SK-N-MC (cell line): Measurements from ENCODE around the gene MLANA.

ENCODE experiments used
- DNase-seq: peaks from one replicate; pipeline ENCODE4 v3.0.0-alpha.2; 2011; ENCODE audit warnings: low read depth, low spot score
- H3K27ac ChIP-seq: fragments of 200-600 bp; sonication (generic); 2 replicates; pipeline ENCODE4 v1.5.1; 2016; ENCODE audit warnings: mixed run types
- H3K36me3 ChIP-seq: fragments of 200-600 bp; sonication (generic); 2 replicates; pipeline ENCODE4 v1.6.1; 2017; ENCODE audit warnings: antibody characterized with exemption, low read length, mixed read lengths; ENCODE audit not compliant: insufficient read depth
- H3K4me3 ChIP-seq: fragments of 200-600 bp; sonication (generic); 2 replicates; pipeline ENCODE4 v1.5.1; 2016
- H3K9ac ChIP-seq: fragments of 200-600 bp; sonication (generic); 2 replicates; pipeline ENCODE4 v1.8.0; 2017; ENCODE audit warnings: mixed run types, mixed read lengths; ENCODE audit not compliant: insufficient read length
- H3K9me3 ChIP-seq: fragments of 200-600 bp; sonication (generic); 2 replicates; pipeline ENCODE4 v1.6.1; 2017; ENCODE audit warnings: low read depth, mild to moderate bottlenecking, antibody characterized with exemption, low read length, moderate library complexity, mixed read lengths
- EZH2 ChIP-seq: fragments of 200-600 bp; sonication (generic); IDR thresholded peaks from one replicate; pipeline ENCODE4 v1.6.1; 2017; ENCODE audit warnings: antibody characterized with exemption
- FOXP2 ChIP-seq: optimal IDR thresholded peaks from 2 replicates; pipeline ENCODE3; 2011; ENCODE audit warnings: mild to moderate bottlenecking, moderate library complexity; ENCODE audit not compliant: insufficient read depth; ENCODE audit errors: extremely low read length, control extremely low read depth
- POLR2AphosphoS5 ChIP-seq: IDR thresholded peaks from 2 replicates; pipeline ENCODE4 v1.6.1; 2012; ENCODE audit warnings: mild to moderate bottlenecking, low read depth, low read length, borderline replicate concordance

The MLANA gene

GRCh38 chr9:5902377-5902776 lies 11.7 kb downstream of the MLANA start:
- DNase-seq, result no peak
- no peak for TF ChIP-seq FOXP2
- no peak for TF ChIP-seq EZH2
- TF ChIP-seq POLR2AphosphoS5, result no peak
- Histone ChIP-seq H3K4me3 (no peak overlapping the region), H3K9ac (no peak overlapping the region), H3K27ac (no peak overlapping the region), H3K9me3 (no peaks in the 10 kb centered on the region), H3K36me3 (no peaks in the 10 kb centered on the region)

DNA sequence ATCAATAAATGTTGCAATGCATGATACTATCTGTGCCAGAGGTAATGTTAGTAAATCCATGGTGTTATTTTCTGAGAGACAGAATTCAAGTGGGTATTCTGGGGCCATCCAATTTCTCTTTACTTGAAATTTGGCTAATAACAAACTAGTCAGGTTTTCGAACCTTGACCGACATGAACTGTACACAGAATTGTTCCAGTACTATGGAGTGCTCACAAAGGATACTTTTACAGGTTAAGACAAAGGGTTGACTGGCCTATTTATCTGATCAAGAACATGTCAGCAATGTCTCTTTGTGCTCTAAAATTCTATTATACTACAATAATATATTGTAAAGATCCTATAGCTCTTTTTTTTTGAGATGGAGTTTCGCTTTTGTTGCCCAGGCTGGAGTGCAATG lies 18.2 kb downstream of the MLANA start:
- Histone ChIP-seq H3K27ac (no peak overlapping the region), H3K9ac (no peak overlapping the region), H3K9me3 (no peaks in the 10 kb centered on the region), H3K36me3 (no peaks in the 10 kb centered on the region), H3K4me3 (no peak overlapping the region)
- DNase-seq, result no peak
- TF ChIP-seq EZH2 (no peak), FOXP2 (no peak), POLR2AphosphoS5 (no peak)

DNA sequence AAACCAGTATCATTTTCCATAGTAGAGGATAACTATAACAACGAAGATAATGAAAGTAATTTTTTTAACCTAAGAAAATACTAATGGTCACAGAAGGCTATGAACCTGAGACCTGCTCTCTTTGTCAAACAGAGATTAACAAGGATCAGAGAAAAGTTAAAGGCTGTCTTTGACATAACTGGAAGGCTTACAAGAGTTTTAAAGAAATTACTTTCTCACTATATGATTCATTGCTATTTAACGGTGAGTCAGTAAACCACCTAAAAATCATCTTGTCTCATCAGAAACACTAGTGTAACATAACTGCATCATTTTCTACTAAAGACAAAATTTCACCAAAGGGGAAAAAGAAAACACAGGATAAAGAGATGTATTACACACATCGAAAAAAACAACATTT lies 19.3 kb downstream of the MLANA start:
- no peak for DNase-seq
- no peak overlapping the region for H3K27ac ChIP-seq
- no peak overlapping the region for H3K9ac ChIP-seq
- H3K36me3 ChIP-seq, result no peaks in the 10 kb centered on the region
- no peak for TF ChIP-seq FOXP2
- TF ChIP-seq POLR2AphosphoS5, result no peak
- TF ChIP-seq EZH2, result no peak
- H3K9me3 ChIP-seq, result no peaks in the 10 kb centered on the region
- no peak overlapping the region for H3K4me3 ChIP-seq

DNA sequence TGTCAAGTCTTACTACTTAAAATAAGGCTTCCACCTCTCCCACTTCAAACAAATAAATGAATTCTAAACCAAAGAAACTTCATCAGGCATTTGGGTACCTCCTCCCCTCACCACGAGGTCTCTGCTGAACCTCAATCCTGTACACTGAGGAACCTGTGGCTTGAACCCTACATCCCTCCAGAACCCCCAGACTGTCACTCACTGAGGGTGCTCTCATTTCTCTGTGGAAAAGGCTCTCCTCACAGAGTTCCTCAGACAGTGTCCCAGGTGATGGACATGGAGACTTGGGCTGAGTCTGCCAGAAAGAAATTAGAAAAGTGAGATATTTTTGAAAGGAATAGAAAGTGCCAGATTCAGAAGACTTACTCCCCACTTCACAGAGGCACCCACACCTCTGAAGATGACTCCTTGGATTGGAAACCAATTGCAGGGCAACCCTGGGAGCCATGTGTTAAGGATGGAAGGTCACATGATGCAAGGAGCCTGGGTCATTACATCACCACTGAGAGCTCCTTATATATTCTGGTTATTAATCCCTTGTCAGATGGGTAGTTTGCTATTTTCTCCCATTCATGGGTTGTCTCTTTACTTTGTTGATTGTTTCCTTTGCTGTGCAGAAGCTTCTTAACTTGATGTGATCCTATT lies 19.8 kb downstream of the MLANA start:
- DNase-seq, result no peak
- Histone ChIP-seq H3K9ac (no peak overlapping the region), H3K9me3 (no peaks in the 10 kb centered on the region), H3K27ac (no peak overlapping the region), H3K4me3 (no peak overlapping the region), H3K36me3 (no peaks in the 10 kb centered on the region)
- TF ChIP-seq POLR2AphosphoS5 (no peak), FOXP2 (no peak), EZH2 (no peak)

DNA sequence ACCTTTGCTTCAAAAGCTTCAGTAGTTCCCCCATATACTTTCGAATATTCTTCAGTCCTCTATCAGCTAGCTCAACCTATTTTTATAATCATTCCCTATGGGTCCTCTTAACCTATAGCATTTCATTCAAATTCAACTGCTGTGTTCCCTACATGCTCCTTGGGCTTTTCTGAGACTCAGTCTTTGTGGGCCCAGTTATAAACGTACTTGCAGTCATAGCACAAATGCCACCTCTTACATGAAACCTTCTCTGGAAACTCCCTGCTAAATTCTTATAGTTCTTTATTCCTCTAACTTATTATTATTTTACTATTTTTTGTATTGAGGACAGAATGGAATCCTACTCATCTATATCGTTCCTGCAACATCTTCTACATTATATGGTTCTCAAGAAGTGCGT lies 24.7 kb downstream of the MLANA start:
- Histone ChIP-seq H3K27ac (no peak overlapping the region), H3K9me3 (no peaks in the 10 kb centered on the region), H3K4me3 (no peak overlapping the region), H3K36me3 (no peaks in the 10 kb centered on the region), H3K9ac (no peak overlapping the region)
- no peak for DNase-seq
- TF ChIP-seq EZH2 (no peak), FOXP2 (no peak), POLR2AphosphoS5 (no peak)

GRCh38 chr9:5917273-5917672 lies 26.6 kb downstream of the MLANA start:
- Histone ChIP-seq H3K4me3 (no peak overlapping the region), H3K9me3 (no peaks in the 10 kb centered on the region), H3K27ac (no peak overlapping the region), H3K9ac (no peak overlapping the region), H3K36me3 (peaks cover 2% of the 10 kb centered on the region; the same call in 1 of the 2 replicates)
- DNase-seq, result no peak
- TF ChIP-seq EZH2 (no peak), POLR2AphosphoS5 (no peak), FOXP2 (no peak)

- Histone ChIP-seq H3K27ac (no peak overlapping the region), H3K9me3 (no peaks in the 10 kb centered on the region), H3K4me3 (no peak overlapping the region), H3K9ac (no peak overlapping the region), H3K36me3 (peaks cover 6% of the 10 kb centered on the region; the same call in 1 of the 2 replicates)
- TF ChIP-seq POLR2AphosphoS5, result no peak
- no peak for TF ChIP-seq EZH2
- no peak for TF ChIP-seq FOXP2
- DNase-seq, result no peak
Measured at GRCh38 chr9:5917888-5918287, 27.2 kb downstream of the MLANA start.

GRCh38 chr9:5918460-5918859 lies 27.8 kb downstream of the MLANA start:
- Histone ChIP-seq H3K27ac (no peak overlapping the region), H3K36me3 (peaks cover 6% of the 10 kb centered on the region; the same call in 1 of the 2 replicates), H3K9me3 (no peaks in the 10 kb centered on the region), H3K9ac (no peak overlapping the region), H3K4me3 (no peak overlapping the region)
- no peak for TF ChIP-seq POLR2AphosphoS5
- no peak for TF ChIP-seq EZH2
- no peak for TF ChIP-seq FOXP2
- DNase-seq, result no peak

DNA sequence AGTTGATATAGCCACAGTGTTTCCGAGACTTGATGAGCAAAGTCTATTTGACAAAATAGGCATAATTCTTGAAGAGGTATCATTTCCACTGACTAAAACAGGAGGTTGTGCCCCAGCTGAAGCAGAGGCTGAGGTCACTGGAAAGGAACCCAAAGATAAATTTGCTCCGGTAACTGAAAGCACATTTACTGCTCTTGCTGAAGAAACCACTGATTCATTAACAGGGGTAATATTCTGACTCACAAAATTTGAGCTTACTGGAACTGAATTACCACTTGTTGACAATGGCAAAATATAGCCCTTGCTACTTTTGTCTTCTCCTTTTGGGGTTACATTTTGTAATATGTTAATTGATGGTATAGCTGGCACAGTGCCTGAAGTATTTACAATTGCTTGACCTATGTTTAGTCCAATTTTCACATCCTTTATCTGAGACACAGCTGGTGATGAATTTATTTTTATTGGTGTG lies 30.2 kb downstream of the MLANA start:
- Histone ChIP-seq H3K9ac (no peak overlapping the region), H3K9me3 (no peaks in the 10 kb centered on the region), H3K4me3 (no peak overlapping the region), H3K36me3 (peaks cover 6% of the 10 kb centered on the region; the same call in 1 of the 2 replicates), H3K27ac (no peak overlapping the region)
- TF ChIP-seq FOXP2 (no peak), POLR2AphosphoS5 (no peak), EZH2 (no peak)
- DNase-seq, result no peak
